K562 (cell line): ENCODE measurements around the gene FASTK. TPM values are rescaled to one million over a fixed set of nuclear protein-coding genes. Genes with fewer than 3 reads are reported as not detected.

Experiments used
- CHD4 ChIP-seq: fragments of 200-600 bp; sonication (generic); IDR thresholded peaks from 3 replicates; pipeline ENCODE4 v1.6.1; 2012; ENCODE audit warnings: low read depth, mild to moderate bottlenecking, mixed read lengths, low read length, inconsistent platforms; ENCODE audit not compliant: insufficient read depth, insufficient replicate concordance, poor library complexity, severe bottlenecking
- HBP1 ChIP-seq: fragments of 450-650 bp; formaldehyde crosslinking; IDR thresholded peaks from 2 replicates; pipeline ENCODE4 v1.4.0; 2022; ENCODE audit warnings: missing genetic modification characterization
- NKRF ChIP-seq: fragments of 450-650 bp; IDR thresholded peaks from 2 replicates; pipeline ENCODE4 v1.6.1; 2016; ENCODE audit warnings: borderline replicate concordance
- NR2C2 ChIP-seq, 2 experiments: fragments of 200-800 bp in 1 of 2; sonication (Bioruptor generic) in 1 of 2; sonication (generic) in 1 of 2; formaldehyde crosslinking in 1 of 2; IDR thresholded peaks; 2 replicates each; pipeline versions ENCODE4 v1.6.1 to v1.8.0; 2016 to 2022; ENCODE audit warnings: mild to moderate bottlenecking in 1 of 2, missing compliant biosample characterization in 1 of 2, missing genetic modification characterization in 1 of 2, missing genetic modification reagents in 1 of 2
- OTX1 ChIP-seq: fragments of 450-650 bp; formaldehyde crosslinking; IDR thresholded peaks from 2 replicates; pipeline ENCODE4 v1.4.0; 2022; ENCODE audit warnings: mild to moderate bottlenecking
- PHB2 ChIP-seq: fragments of 450-650 bp; IDR thresholded peaks from 2 replicates; pipeline ENCODE4 v1.6.1; 2017; ENCODE audit warnings: low read depth
- THAP12 ChIP-seq: fragments of 250-450 bp; sonication (Bioruptor Pico); IDR thresholded peaks from 2 replicates; pipeline ENCODE4 v1.9.0; 2021; ENCODE audit warnings: mild to moderate bottlenecking, inconsistent platforms
- UBTF ChIP-seq, 2 experiments: IDR thresholded peaks; 2 replicates each; pipeline ENCODE4 v1.6.1; 2012; ENCODE audit warnings: improper control_type of control experiment in 2 of 2, low read depth in 2 of 2, low read length in 2 of 2, borderline replicate concordance in 1 of 2
- ZBTB1 ChIP-seq: sonication (generic); formaldehyde crosslinking; IDR thresholded peaks from 2 replicates; pipeline ENCODE4 v1.8.1; 2023; ENCODE audit warnings: missing genetic modification reagents, low read depth, mild to moderate bottlenecking, borderline replicate concordance
- ZNF174 ChIP-seq: fragments of 250-450 bp; sonication (Bioruptor Pico); IDR thresholded peaks from 2 replicates; pipeline ENCODE4 v1.4.0; 2020; ENCODE audit warnings: mild to moderate bottlenecking
- ZNF76 ChIP-seq: fragments of 250-450 bp; sonication (Bioruptor Pico); IDR thresholded peaks from 2 replicates; pipeline ENCODE4 v1.4.0; 2020; ENCODE audit warnings: mild to moderate bottlenecking, moderate library complexity, borderline replicate concordance
- polyA plus RNA-seq, 8 experiments: library from polyadenylated mRNA; depleted of rRNA in 4 of 8; stranded (reverse) in 5 of 8; unstranded in 3 of 8; fragments of >200 nt; fragmentation: Nextera tagmentation in 2 of 8; fragmentation: Illumina TruSeq in 1 of 8; extraction: Ambion mirVana in 2 of 8; extraction: Trizol in 1 of 8; gene quantifications; 2 replicates each; pipeline versions ENCODE4 v1.2.1 to v1.2.3, GENCODE V29; 2011 to 2014; ENCODE audit warnings: inconsistent platforms in 1 of 8, missing spikeins in 1 of 8
- total RNA-seq, 7 experiments: library from RNA; depleted of rRNA in 6 of 7; stranded (reverse); fragments of >200 nt in 6 of 7; fragmentation: Illumina TruSeq in 2 of 7; extraction: Trizol in 2 of 7; gene quantifications; 2 replicates each; pipeline versions ENCODE4 v1.2.1 to v1.2.3, GENCODE V29; 2011 to 2021; ENCODE audit warnings: low replicate concordance in 1 of 7
- TF ChIP-seq, protein P1 (sequence below): fragments of 250-450 bp; sonication (Bioruptor Pico); IDR thresholded peaks from 2 replicates; pipeline ENCODE4 v1.4.0; 2020; ENCODE audit warnings: borderline replicate concordance

Gene FASTK
- total and polyA plus RNA-seq, 9 of the 15 experiments (the other 6 are each of a cell fraction or from before 2014, with no cell fraction given), result 0.51 to 150 (median 48.2) TPM

DNA sequence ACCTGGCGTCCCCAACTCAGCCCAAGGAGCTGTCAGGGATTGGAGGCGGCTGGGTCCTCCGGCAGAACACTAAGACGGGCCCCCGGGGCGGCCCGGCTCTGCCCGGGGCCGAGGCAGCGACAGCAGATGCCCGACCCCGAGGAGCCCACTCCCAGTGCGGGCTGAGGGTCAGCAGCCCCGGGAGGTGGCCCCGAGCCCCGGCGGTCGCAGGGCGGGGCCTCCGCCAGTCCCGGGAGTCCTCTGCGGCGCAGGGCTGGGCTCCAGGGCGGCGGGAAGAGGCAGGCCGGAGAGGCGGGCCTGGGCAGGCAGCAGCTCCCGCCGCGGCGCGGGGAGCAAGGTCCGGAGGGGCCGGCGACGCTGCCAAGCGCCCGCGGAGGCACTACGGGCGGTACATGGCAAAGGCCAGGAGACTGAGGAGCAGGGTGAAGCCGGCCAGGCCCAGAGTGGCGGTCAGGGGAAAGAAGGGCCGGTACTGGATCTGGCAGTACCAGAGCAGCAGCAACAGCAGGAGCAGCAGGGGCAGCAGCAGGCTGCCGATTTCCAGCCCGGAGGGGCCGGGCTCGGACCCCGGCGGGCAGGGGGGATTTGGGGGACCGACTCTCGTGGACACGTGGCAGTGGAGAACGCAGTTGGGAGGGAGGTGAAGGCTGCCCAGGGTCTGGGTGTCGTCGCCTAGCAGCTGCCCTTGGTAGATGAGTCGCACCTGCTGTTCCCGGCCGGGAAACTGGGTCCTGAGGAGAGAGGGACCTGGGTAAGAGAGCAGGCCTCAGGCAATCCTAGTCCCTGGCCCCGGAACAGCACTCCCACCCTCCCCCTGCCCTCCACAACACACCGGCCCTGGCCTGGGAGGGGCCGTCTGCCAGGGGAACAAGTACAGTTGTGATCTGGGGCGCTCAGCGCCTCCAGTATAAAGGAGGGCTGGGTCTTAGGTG is 827 bp upstream of the FASTK start (continued):
- TF ChIP-seq NKRF (peak; percentile 69; the same call in 1 of the 2 replicates), UBTF (IDR thresholded peaks at IDR 0.05; ENCODE audit: borderline replicate concordance in 1 of 2, low read depth in 2 of 2, low read length in 2 of 2) (peak; percentile 94 to 97), ZNF76 (CRISPR knock-in tag) (peak; percentile 60; the same call in 1 of the 2 replicates), HBP1 (CRISPR knock-in tag) (0 out of 2 replicates have a peak, but pooled peaks have one; percentile 47), PHB2 (0 out of 2 replicates have a peak, but pooled peaks have one; percentile 28), THAP12 (CRISPR knock-in tag) (peak; percentile 75; the same call in 1 of the 2 replicates), ZBTB1 (CRISPR knock-in tag) (peak; percentile 24; the same call in 1 of the 2 replicates), NR2C2 (CRISPR knock-in tag; IDR thresholded peaks at IDR 0.05) (no peak), NR2C2 (tag; IDR thresholded peaks at IDR 0.05) (0 out of 2 replicates have a peak, but pooled peaks have one; percentile 14), CHD4 (peak; percentile 31), ZNF174 (no peak), OTX1 (CRISPR knock-in tag) (peak; percentile 72; the same call in 1 of the 2 replicates)
- TF ChIP-seq, protein P1, sequence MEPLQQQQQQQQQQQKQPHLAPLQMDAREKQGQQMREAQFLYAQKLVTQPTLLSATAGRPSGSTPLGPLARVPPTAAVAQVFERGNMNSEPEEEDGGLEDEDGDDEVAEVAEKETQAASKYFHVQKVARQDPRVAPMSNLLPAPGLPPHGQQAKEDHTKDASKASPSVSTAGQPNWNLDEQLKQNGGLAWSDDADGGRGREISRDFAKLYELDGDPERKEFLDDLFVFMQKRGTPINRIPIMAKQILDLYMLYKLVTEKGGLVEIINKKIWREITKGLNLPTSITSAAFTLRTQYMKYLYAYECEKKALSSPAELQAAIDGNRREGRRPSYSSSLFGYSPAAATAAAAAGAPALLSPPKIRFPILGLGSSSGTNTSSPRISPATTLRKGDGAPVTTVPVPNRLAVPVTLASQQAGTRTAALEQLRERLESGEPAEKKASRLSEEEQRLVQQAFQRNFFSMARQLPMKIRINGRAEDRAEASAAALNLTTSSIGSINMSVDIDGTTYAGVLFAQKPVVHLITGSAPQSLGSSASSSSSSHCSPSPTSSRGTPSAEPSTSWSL (CRISPR knock-in tag), result no peak
